GM21529 (cell line): Measurements from ENCODE around the gene KANSL1L.

Experiments used
- ATAC-seq: cut with Tn5 transposase; IDR thresholded peaks from one replicate; pipeline ENCODE4 v1.9.1; 2021; ENCODE audit not compliant: unreplicated experiment

KANSL1L gene

DNA sequence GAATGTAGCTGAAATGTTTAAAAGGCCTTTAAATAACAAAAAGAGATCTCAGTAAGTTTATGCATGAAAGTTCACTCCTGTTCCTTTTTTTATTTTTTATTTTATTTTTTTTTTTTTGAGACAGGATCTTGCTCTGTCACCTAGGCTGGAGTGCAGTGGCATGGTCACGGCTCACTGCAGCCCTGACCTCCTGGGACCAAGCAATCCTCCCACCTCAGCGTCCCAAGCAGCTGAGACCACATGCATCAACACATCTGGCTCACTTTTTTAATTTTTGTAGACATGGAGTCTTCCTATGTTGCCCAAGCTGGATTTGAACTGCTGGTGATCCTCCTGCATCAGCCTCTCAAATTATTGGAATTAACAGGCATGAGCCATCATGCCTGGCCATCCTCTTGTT lies 84.3 kb downstream of the KANSL1L start:
- ATAC-seq, result no peak

DNA sequence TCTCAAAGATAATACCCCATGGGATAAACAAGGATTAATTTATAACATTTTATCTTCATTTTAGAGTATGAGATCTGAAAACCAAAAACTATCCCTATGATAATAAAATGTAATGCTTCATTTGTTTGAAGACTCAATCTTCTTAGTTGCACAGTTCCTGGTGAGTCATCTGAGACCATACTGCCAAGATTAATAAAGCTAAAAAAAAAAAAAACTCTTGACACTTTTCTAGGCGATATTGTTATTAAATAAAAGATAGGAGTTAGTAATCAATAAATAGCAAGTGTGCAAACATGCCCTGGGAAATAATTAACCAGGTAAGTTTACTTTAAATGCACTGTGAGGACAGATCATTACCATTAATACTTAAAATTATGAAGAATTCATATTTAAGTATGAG lies 84.9 kb downstream of the KANSL1L start:
- no peak for ATAC-seq

DNA sequence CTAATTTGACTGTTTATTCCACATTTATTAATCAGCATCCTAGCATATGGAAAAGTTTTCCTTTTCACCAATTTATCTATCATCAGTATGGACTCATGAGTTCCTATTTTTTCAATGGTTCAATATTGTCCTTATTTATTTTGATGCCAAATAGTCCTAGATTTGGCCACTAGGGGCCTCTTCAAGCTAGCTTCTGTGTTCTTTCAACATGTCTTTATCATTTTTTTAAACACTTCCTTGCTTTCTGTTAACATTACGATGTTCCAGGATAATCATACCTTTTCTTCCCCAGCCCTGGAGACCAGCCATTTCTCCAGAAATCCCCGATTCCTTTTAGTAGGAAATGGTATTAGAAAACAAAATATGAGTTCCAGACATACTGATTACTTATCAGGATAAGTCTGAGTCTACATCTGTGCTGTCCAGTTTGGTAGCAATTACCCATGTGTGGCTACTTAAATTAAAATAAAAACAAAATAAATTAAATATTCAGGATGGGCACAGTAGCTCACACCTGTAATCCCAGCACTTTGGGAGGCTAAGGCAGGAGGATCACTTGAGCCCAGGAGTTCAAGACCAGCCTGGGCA lies 98.2 kb downstream of the KANSL1L start:
- ATAC-seq, result peak; percentile 89

DNA sequence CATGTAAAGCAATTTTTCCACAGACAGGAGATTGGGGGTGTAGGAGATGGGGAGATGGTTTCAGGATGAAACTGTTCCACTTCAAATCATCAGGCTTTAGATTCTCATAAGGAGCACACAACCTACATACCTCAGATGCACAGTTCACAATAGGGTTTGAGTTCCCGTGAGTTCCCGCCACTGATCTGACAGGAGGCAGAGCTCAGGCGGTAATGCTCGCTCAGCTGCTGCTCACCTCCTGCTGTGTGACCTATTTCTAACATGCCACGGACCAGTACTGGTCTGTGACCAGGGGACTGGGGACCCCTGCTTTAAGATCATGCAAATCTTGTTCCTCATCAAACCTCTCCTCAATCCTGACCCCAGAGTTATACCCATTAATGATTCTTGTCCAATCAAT lies 98.7 kb downstream of the KANSL1L start:
- ATAC-seq, result no peak

DNA sequence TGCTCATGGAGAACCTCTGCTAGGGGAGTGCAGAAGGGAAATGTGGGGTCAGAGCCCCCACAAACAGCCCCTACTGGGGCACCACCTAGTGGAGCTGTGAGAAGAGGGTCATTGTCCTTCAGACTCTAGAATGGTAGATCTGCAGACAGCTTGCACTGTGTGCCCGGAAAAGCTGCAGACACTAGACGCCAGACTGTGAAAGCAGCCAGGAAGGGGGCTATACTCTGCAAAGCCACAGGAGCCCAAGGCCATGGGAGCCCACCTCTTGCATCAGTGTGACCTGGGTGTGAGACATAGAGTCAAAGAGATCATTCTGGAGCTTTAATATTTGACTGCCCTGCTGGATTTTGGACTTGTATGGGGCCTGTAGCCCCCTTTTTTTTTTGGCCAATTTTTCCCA lies 107.9 kb downstream of the KANSL1L start:
- no peak for ATAC-seq

DNA sequence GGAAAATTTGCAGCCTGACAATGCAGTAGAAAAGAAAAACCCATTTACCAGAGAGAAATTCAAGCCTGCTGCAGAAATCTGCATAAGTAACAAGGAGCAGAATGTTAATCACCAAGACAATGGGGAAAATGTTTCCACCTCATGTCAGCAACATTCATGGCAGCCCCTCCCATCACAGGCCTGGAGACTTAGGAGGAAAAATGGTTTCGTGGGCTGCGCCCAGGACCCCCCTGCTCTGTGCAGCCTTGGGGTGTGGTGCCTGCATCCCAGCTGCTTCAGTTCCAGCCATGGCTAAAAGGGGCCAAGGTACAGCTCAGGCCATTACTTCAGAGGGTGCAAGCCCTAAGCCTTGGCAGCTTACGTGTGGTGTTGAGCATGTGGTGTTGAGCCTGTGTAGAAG lies 115.4 kb downstream of the KANSL1L start:
- ATAC-seq, result no peak

DNA sequence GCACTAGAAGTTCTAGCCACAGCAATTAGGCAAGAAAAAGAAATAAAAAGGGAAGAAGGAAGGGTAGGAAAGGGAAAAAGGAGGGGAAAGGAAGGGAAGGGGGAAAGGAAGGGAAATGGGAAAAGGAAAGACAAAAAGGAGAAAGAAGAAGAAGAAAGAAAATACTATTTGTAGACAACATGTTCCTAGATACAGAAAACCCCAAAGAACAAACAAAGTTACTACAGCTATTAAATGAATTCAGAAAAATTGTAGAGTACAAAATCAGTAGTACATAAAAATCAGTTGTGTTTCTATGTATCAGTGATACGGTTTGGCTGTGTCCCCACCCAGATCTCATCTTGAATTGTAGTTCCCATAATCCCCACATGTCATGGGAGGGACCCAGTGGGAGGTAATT lies 116.5 kb downstream of the KANSL1L start:
- ATAC-seq, result no peak

DNA sequence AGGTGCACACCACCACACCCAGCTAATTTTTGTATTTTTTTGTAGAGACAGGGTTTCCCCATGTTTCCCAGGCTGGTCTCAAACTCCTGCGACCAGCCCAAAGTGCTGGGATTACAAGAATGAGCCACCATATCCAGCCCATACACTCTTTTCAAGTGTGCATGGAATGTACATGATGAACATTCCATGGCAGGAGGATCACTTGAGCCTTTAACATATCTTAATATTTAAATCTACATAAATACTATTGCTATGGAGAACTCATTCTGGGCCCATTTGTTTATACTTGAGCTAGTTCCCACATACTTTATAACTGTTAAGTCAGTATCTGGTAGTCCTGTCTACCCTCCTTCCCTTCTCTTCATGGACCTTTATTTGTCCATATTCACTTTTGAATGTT lies 120.3 kb downstream of the KANSL1L start:
- no peak for ATAC-seq

DNA sequence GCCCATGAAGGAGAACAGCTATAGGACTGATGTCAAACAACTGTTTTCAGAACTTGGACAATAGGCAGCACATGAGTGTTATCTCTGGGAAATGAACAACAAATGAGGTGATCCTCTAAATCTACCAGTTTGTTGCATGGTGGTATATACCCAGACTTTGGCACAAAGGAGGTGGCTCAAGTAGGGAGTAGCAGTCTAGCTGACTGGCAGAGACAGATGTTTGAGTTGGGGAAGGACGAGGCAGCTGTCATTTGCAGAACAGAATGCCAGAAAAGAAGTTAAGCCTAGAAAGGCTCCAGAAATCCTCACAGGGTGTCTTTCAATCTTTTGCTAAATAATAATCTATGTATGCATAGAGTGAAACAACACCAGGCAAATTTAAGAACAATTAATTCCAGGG lies 121.4 kb downstream of the KANSL1L start:
- no peak for ATAC-seq

DNA sequence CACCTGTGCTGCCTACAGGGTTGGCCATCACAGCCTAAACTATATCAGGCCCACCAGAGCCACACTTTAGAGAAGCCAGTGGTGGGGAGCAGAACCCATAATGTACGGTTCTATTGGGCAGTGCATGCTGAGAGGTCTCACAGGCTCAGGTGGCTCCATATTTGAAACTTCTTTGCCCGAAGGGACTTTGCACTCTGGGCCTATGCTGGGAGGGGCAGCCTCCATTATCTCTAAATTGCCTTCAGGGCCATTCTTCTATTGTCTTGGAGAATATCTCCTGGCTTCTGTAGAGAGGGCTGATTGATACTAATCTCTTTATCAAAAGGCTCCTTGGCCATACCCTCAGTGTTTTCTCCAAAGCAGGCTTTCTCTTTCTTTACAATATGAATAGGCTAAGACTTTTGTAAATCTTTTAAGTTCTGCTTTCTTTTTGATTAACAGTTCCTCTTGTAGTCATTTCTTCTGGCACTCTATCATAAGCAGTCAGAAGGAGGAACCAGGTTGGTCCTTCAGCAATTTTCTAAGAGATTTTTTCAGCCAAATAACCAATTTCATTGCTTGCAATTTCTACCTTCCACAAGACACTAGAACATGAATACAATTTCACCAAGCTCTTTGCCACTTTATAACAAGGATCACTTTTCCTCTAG lies 124.2 kb downstream of the KANSL1L start:
- no peak for ATAC-seq

DNA sequence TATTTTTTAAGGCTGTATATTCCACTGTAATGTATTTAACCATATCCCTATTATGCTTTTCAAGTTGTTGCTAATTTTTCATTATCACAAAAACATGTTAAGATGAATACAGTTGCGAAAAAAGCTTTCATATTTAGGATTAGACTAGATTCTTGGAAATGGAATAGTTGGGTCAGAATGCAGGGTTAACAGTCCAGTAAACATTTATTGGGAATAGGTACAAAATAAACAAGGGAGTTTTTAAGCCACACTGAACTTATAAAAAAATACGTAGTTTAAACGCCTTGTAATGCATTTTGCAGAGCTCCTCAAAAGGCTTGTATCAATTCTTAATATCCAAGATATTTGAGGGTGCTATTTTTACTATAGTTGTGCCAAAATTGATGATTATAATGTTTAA lies 133.1 kb downstream of the KANSL1L start:
- no peak for ATAC-seq

DNA sequence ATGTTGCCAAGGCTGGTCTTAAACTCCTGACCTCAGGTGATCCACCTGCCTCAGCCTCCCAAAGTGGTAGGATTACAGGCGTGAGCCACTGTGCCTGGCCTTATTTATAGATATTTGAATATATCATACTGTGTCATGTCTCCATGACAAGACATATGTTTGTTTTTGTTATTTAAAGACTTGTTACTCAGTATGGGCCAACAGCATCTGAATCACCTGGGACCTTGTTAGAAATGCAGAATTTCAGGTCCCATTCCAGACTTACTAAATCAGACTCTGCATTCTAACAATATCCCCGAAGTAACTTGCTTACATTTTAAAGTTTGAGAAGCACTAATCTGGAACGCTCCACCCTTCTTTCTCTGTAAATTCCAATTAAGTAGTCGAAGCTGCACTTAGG lies 135.5 kb downstream of the KANSL1L start:
- no peak for ATAC-seq

DNA sequence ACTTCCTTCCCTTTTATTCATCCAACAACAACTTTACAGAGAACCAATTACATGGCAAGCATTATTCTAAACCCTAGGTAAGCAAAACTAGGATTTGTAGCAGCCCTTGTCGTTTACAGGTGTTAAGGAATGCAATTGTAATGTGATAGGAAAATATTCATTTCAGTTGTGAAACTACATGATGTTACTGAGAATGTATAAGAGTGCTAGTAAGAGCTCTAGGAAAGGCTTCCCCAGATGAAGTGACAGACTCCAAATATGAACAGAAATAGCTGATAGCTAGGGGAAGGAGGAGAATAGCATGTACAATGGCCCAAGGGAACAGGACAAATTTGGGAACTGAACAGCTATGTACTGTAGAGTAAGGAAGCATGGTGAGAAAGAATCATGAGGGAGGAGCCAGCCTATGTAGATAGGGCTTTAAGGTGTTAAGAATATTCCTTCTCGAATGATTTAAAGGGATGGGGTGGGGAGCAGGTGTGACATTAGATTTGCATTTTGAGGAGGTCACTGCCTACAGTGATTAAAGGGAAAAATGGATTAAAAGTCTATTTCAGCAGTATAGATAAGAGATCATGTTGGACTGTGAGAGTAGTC lies 137.0 kb downstream of the KANSL1L start:
- ATAC-seq, result no peak

DNA sequence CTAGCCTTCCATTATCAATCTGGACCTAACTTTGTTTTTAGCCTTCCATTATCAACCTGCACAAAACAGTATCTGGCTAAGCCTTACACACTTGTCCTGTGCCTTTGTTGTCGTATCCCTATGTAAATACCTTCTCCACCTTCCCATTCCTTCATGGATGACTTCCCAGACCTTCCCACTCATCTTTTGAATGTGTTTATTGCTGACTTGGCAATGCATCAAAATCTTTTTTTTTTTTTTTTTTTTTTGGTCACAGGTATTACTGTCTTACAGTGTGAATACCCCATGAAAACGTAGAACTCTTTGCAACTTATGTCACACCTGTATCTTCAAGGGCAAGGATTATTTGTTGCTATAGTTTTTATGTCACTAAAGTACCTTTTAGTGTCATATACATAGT lies 143.0 kb downstream of the KANSL1L start:
- no peak for ATAC-seq

DNA sequence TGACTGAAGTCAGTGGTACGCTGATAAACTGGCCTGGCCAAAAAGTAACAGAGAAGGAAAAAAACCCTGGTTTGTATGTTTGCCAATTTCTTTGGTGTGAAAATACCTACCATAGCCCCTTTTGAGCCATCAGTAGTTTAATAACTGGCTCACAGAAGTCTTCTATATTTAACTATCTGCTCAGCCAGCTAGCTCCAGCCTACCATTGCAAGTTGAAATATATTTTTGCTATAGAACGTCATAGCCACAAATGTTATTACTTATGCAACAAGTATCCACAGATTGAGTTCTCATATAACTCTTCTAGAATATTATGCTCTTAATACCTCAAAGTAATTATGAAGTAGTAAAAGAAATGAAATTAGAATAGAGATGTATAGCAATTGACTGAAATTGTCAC lies 143.6 kb downstream of the KANSL1L start:
- no peak for ATAC-seq

DNA sequence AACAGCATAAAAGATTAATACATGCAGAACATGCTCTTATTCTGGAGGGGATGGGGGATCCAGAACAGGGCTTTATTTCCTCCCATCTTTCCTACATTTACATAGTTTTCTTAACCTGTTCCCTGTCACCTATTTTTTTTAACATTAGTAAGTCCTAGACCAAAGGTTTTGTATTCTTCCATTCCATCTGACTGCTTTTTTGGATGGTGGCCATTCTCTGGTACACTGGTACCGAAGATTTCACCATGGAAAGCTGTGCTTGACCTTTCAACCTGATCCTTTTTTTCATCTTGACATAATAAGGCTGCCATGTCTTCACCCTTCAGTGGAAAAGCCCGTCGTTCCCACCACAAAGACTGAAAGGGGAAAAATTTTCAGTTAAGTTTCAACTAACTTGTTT lies 148.4 kb downstream of the KANSL1L start:
- no peak for ATAC-seq

DNA sequence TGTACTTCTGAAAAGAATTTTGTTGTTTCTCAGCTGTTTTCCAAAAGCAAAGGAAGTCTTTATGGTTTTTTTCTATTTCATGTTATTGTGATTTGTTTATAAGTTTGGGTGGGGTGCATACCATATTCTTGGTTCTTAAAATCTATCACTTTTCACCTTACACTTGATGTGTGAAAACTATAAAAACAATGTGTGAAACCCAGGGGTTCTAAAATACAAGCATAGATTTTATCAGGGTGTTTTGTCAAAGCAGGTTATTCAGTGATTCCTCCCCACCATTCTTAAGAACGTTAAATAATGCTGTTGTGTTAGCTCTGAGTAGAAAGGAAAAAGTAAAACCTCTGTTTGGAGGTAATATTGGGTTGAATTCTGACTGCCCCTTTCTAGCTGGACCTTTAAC lies 151.1 kb downstream of the KANSL1L start:
- no peak for ATAC-seq

DNA sequence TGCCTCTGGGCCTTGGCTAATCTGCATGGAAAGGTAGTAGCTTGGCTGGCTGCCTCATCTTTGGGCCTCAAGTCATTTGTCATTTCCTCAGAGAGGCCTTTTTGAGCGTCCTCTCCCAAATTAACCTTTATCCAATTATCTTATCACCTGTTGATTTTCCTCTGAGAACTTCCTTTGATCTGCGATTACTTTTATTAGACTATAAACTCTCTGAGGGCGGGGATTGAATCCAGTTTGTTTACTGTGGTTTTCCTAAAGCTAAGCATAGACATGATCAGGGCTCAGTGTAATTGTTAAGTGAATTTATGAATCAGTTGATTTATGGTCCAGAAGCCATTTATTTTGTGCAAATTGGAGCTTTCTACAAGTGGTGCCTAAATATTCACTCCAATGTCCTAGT lies 161.3 kb downstream of the KANSL1L start:
- no peak for ATAC-seq

DNA sequence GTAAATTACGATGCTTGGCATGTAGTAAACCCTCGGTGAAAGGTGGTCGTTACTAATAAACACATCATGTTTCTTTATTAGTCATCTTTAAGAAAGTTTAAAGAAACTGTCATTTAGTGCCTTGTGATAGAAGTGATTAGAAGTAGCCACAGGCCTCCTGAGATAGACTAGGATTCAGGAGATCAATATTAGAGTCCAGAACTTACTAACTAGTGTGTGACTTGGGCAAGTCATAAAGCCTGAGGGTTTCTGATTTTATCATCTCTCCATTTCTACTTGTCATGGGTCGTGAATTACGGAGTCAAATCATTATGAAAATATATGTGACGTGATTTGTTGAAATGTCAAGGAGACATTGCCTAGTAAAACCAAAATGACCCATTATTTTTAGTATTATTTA lies 162.1 kb downstream of the KANSL1L start:
- no peak for ATAC-seq

DNA sequence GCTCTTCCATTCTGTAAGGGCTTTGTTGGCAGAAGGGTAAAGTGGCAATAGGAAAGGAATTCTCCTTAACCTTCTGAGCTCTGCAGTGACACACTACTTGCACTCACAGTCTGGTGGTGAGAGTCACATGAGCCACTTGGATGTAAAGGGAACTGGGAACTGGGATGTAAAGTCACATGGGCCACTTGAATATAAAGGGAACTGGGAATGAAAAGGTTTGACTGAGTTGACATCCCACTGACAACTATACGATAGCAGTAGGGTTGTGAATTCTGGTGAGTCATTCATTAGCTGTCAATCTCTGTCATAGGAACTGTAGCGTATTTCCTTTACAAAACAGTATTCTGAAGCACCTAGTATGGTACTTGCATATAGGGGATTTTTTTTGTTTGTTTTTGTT lies 163.3 kb downstream of the KANSL1L start:
- no peak for ATAC-seq

DNA sequence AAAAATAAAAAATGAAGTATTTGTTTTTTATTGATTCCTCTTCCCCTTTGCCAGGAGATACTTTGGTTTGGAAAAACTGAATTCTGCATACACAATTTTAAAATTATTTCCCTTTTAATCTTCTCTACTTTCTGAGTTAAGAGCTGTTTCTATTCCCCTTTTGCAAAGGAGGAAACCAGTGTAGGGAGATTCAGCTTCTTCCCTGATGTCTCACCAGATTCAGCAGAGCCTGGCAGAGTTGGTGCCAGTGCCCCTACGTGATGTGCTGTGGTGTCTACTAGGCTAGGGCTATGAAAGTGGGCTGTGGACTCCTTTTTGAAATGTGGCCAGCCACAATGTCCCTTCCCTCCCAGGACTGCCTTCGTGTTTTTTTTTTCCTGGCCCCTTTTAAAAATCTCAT lies 166.3 kb downstream of the KANSL1L start:
- no peak for ATAC-seq

DNA sequence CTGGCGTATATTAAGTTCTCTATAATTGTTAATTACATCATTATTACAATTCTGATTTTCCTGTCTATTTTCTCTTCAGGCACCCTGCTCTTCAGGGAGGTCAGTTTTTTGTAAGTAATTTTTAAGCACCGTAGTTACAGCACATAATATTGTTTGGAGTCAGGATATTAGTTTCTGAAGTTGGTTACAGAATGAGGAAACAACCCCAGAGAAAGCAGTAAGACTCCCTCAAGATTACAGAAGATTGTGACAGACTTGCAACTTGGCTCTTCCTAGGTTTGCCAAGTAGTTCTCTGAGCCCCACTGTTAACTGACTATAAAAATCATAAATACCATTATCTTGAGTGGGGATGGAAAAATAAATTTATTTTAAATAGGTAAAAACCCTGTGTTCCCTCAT lies 167.8 kb downstream of the KANSL1L start:
- ATAC-seq, result no peak
